H9 (cell line): ENCODE data around the gene CNN3. TPM values are rescaled to one million over a fixed set of nuclear protein-coding genes. Genes with fewer than 3 reads are reported as not detected.

Experiments
- DNase-seq: peaks from one replicate; pipeline ENCODE4 v3.0.0-alpha.2; 2017
- H2AFZ ChIP-seq: one replicate; pipeline ENCODE4 v1.6.1; 2013; ENCODE audit warnings: mild to moderate bottlenecking, low read length, control low read depth, moderate library complexity
- H2AK5ac ChIP-seq: 2 replicates; pipeline ENCODE4 v1.6.1; 2013; ENCODE audit warnings: low read length, control low read depth, mixed read lengths; ENCODE audit not compliant: insufficient read length
- H2BK120ac ChIP-seq: one replicate; pipeline ENCODE4 v1.6.1; 2013; ENCODE audit warnings: low read depth, mild to moderate bottlenecking, low read length, control low read depth, inconsistent platforms; ENCODE audit not compliant: poor library complexity, severe bottlenecking
- H2BK12ac ChIP-seq: 2 replicates; pipeline ENCODE4 v1.6.1; 2013; ENCODE audit warnings: low read length, control low read depth, mixed read lengths, low read depth; ENCODE audit not compliant: insufficient read length
- H2BK15ac ChIP-seq: 2 replicates; pipeline ENCODE4 v1.6.1; 2013; ENCODE audit warnings: low read depth, low read length, control low read depth
- H2BK20ac ChIP-seq: one replicate; pipeline ENCODE4 v1.6.1; 2013; ENCODE audit warnings: low read depth, mild to moderate bottlenecking, low read length, control low read depth, inconsistent platforms; ENCODE audit not compliant: poor library complexity, severe bottlenecking
- H2BK5ac ChIP-seq: 2 replicates; pipeline ENCODE4 v1.6.1; 2013; ENCODE audit warnings: low read length, control low read depth, mixed read lengths; ENCODE audit not compliant: insufficient read length
- H3K14ac ChIP-seq: 2 replicates; pipeline ENCODE4 v1.6.1; 2013; ENCODE audit warnings: low read length, control low read depth; ENCODE audit not compliant: insufficient read depth
- H3K18ac ChIP-seq: 2 replicates; pipeline ENCODE4 v1.6.1; 2013; ENCODE audit warnings: low read depth, mild to moderate bottlenecking, mixed read lengths, low read length, control low read depth; ENCODE audit not compliant: insufficient read length
- H3K23ac ChIP-seq: 2 replicates; pipeline ENCODE4 v1.6.1; 2013; ENCODE audit warnings: low read length, control low read depth, mixed read lengths, low read depth; ENCODE audit not compliant: insufficient read length
- H3K23me2 ChIP-seq: 2 replicates; pipeline ENCODE4 v1.6.1; 2013; ENCODE audit warnings: low read depth, mild to moderate bottlenecking, mixed read lengths, low read length, control low read depth; ENCODE audit not compliant: insufficient read length, poor library complexity, severe bottlenecking
- H3K27ac ChIP-seq: 2 replicates; pipeline ENCODE4 v1.5.1; 2013; ENCODE audit warnings: low read length, control low read depth, mixed read lengths, low read depth; ENCODE audit not compliant: insufficient read length
- H3K27me3 ChIP-seq: 2 replicates; pipeline ENCODE4 v1.6.1; 2013; ENCODE audit warnings: low read length, control low read depth, inconsistent platforms; ENCODE audit not compliant: insufficient read depth
- H3K4ac ChIP-seq: 2 replicates; pipeline ENCODE4 v1.6.1; 2013; ENCODE audit warnings: low read depth, mild to moderate bottlenecking, control low read depth, inconsistent platforms, low read length, moderate library complexity
- H3K4me1 ChIP-seq: 2 replicates; pipeline ENCODE4 v1.6.1; 2013; ENCODE audit warnings: low read length, control low read depth, inconsistent platforms; ENCODE audit not compliant: insufficient read depth
- H3K4me2 ChIP-seq: 2 replicates; pipeline ENCODE4 v1.6.1; 2013; ENCODE audit warnings: low read length, control low read depth, mixed read lengths; ENCODE audit not compliant: insufficient read length, insufficient read depth
- H3K56ac ChIP-seq: 2 replicates; pipeline ENCODE4 v1.6.1; 2013; ENCODE audit warnings: low read depth, mild to moderate bottlenecking, mixed read lengths, low read length, control low read depth; ENCODE audit not compliant: insufficient read length
- H3K79me1 ChIP-seq: 2 replicates; pipeline ENCODE4 v1.6.1; 2013; ENCODE audit warnings: low read depth, mild to moderate bottlenecking, moderate library complexity, low read length, control low read depth, inconsistent platforms; ENCODE audit not compliant: insufficient read depth, poor library complexity, severe bottlenecking
- H3K79me2 ChIP-seq: 2 replicates; pipeline ENCODE4 v1.6.1; 2013; ENCODE audit warnings: low read length, control low read depth, inconsistent platforms; ENCODE audit not compliant: insufficient read depth
- H3K9ac ChIP-seq: 2 replicates; pipeline ENCODE4 v1.6.1; 2013; ENCODE audit warnings: low read length, control low read depth, mixed read lengths; ENCODE audit not compliant: insufficient read length; ENCODE audit errors: extremely low read depth
- H3K9me3 ChIP-seq: one replicate; pipeline ENCODE4 v1.6.1; 2013; ENCODE audit warnings: low read depth, low read length, inconsistent platforms; ENCODE audit not compliant: control insufficient read depth
- H3T11ph ChIP-seq: one replicate; pipeline ENCODE4 v1.6.1; 2013; ENCODE audit warnings: mild to moderate bottlenecking, low read length, control low read depth, inconsistent platforms
- H4K20me1 ChIP-seq: one replicate; pipeline ENCODE4 v1.6.1; 2013; ENCODE audit not compliant: control insufficient read depth, insufficient read length, insufficient read depth
- H4K5ac ChIP-seq: 2 replicates; pipeline ENCODE4 v1.6.1; 2013; ENCODE audit warnings: low read depth, mild to moderate bottlenecking, mixed read lengths, low read length, control low read depth; ENCODE audit not compliant: insufficient read length
- H4K8ac ChIP-seq: replicated peaks from 2 replicates; pipeline ENCODE4 v1.6.1; 2013; ENCODE audit warnings: low read length, control low read depth, mixed read lengths, low read depth; ENCODE audit not compliant: insufficient read length
- H4K91ac ChIP-seq: 2 replicates; pipeline ENCODE4 v1.6.1; 2013; ENCODE audit warnings: low read depth, mild to moderate bottlenecking, moderate library complexity, mixed read lengths, low read length, control low read depth; ENCODE audit not compliant: insufficient read length
- H3K27ac Mint-ChIP-seq, 3 experiments: 2 replicates in 2 of 3; 3 replicates in 1 of 3; pipeline ENCODE4 v1.8.0; 2020 to 2021; ENCODE audit warnings: mixed read lengths in 3 of 3, mild to moderate bottlenecking in 1 of 3, moderate library complexity in 1 of 3
- H3K27me3 Mint-ChIP-seq: 2 replicates; pipeline ENCODE4 v1.8.0; 2021; ENCODE audit warnings: low read depth, mild to moderate bottlenecking, moderate library complexity, mixed read lengths
- H3K36me3 Mint-ChIP-seq, 3 experiments: 2 replicates in 2 of 3; 3 replicates in 1 of 3; pipeline ENCODE4 v1.8.0; 2020 to 2021; ENCODE audit warnings: low read depth in 3 of 3, mixed read lengths in 3 of 3; ENCODE audit not compliant: insufficient read depth in 1 of 3
- H3K4me1 Mint-ChIP-seq, 2 experiments: 2 replicates each; pipeline ENCODE4 v1.8.0; 2020; ENCODE audit warnings: mixed read lengths in 2 of 2
- H3K4me3 Mint-ChIP-seq, 2 experiments: 2 replicates in 1 of 2; 3 replicates in 1 of 2; pipeline ENCODE4 v1.8.0; 2020 to 2021; ENCODE audit warnings: mild to moderate bottlenecking in 2 of 2, mixed read lengths in 2 of 2, moderate library complexity in 1 of 2
- H3K9me3 Mint-ChIP-seq, 2 experiments: 2 replicates in 1 of 2; 3 replicates in 1 of 2; pipeline ENCODE4 v1.8.0; 2020; ENCODE audit warnings: mild to moderate bottlenecking in 2 of 2, mixed read lengths in 2 of 2, moderate library complexity in 1 of 2
- CTCF ChIP-seq: fragments of 200-600 bp; sonication (generic); conservative IDR thresholded peaks from 3 replicates; pipeline ENCODE4 v1.8.0; 2021; ENCODE audit warnings: antibody characterized with exemption, mild to moderate bottlenecking
- WGBS: extraction: QIAGEN DNeasy Blood & Tissue Kit; methylation state at CpG from one replicate; pipeline ENCODE4 v1.1.7; 2013; ENCODE audit warnings: missing lambda C conversion rate, low lambda C conversion rate, mixed read lengths; ENCODE audit not compliant: insufficient read length; ENCODE audit errors: extremely low coverage; 5-methylcytosine and 5-hydroxymethylcytosine counted together
- total RNA-seq: library from RNA; stranded (reverse); gene quantifications from 2 replicates; pipeline ENCODE4 v1.2.1, GENCODE V29; 2021

Gene CNN3
- total RNA-seq, 1 experiment from 2014 or later = 279 TPM

GRCh38 chr1:94937820-94938219, 10.9 kb upstream of the CNN3 start:
- Histone ChIP-seq H3K4ac (no peak overlapping the region), H3K23me2 (no peaks in the 10 kb centered on the region), H2BK20ac (no peak overlapping the region), H3K4me2 (no peak overlapping the region), H4K8ac (no peak overlapping the region), H2BK15ac (no peak overlapping the region), H4K20me1 (no peaks in the 10 kb centered on the region), H3K56ac (no peak overlapping the region), H2AFZ (no peak overlapping the region), H3K18ac (no peak overlapping the region), H2BK120ac (no peak overlapping the region), H3K27ac (no peak overlapping the region), H3K79me1 (no peaks in the 10 kb centered on the region), H3K9me3 (no peaks in the 10 kb centered on the region), H3T11ph (no peak overlapping the region), H4K91ac (no peak overlapping the region), H3K27me3 (no peaks in the 10 kb centered on the region), H3K23ac (no peak overlapping the region), H2BK12ac (no peak overlapping the region), H4K5ac (no peak overlapping the region), H2BK5ac (no peak overlapping the region), H3K4me1 (peaks cover 5% of the 10 kb centered on the region; the same call in 1 of the 2 replicates), H2AK5ac (no peak overlapping the region), H3K79me2 (no peaks in the 10 kb centered on the region), H3K9ac (no peak overlapping the region), H3K14ac (no peak overlapping the region)
- peaks cover 29 to 35% of the 10 kb centered on the region in 2 experiments for H3K4me1 Mint-ChIP-seq
- H3K36me3 Mint-ChIP-seq = peaks cover 3 to 13% (median 5%) of the 10 kb centered on the region in 3 experiments; a peak in 5 of 7 replicates
- TF ChIP-seq CTCF = no peak
- H3K27me3 Mint-ChIP-seq = no peaks in the 10 kb centered on the region
- peak overlapping the region in 1 of 3 experiments; percentile 65; a peak in 1 of 7 replicates for H3K27ac Mint-ChIP-seq
- DNase-seq = no peak
- no peak overlapping the region for H3K4me3 Mint-ChIP-seq
- no peaks in the 10 kb centered on the region for H3K9me3 Mint-ChIP-seq
- WGBS = no CpG with 5 or more reads among the region's 1 CpG
